T-cell (primary cell): Measurements from ENCODE around the gene APBB3. TPM values are rescaled to one million over a fixed set of nuclear protein-coding genes. Genes with fewer than 3 reads are reported as not detected.

Experiments
- ATAC-seq, 4 experiments: fragments of 200-7000 bp in 3 of 4; fragments of 150-1000 bp in 1 of 4; cut with Tn5 transposase; replicated peaks in 1 of 4; 1 replicate in 3 of 4; 2 replicates in 1 of 4; pipeline ENCODE4 v1.10.0; 2021; ENCODE audit warnings: moderate library complexity in 3 of 4, mild to moderate bottlenecking in 2 of 4, moderate number of reproducible peaks in 1 of 4
- CTCF ChIA-PET, 2 donors: fragments of 300-600 bp; sonication (Branson Sonifier 250); formaldehyde crosslinking; loops; one replicate each; lab custom pipeline; 2022; ENCODE audit warnings: antibody characterized with exemption in 2 of 2; lab: Charles Lee
- POLR2A ChIA-PET, 2 donors: fragments of 300-600 bp; sonication (Branson Sonifier 250); formaldehyde crosslinking; loops; one replicate each; lab custom pipeline; 2022; ENCODE audit warnings: antibody characterized with exemption in 2 of 2; lab: Charles Lee
- DNase-seq, 35 experiments: peaks; one replicate each; pipeline versions ENCODE4 v3.0.0 to v3.0.0-alpha.2; 2013 to 2023
- H3K27ac ChIP-seq: one replicate; pipeline ENCODE4 v1.5.1; 2013; ENCODE audit warnings: low read length
- H3K27me3 ChIP-seq, 2 experiments: replicated peaks in 1 of 2; 1 replicate in 1 of 2; 2 replicates in 1 of 2; pipeline versions ENCODE4 v1.6.1 to v1.7.0; 2013; ENCODE audit warnings: low read length in 1 of 2, mixed read lengths in 1 of 2; ENCODE audit not compliant: control insufficient read depth in 2 of 2, insufficient read depth in 2 of 2; ENCODE audit errors: extremely low read depth in 1 of 2
- H3K36me3 ChIP-seq, 2 donors: 1 replicate in 1 of 2; 2 replicates in 1 of 2; pipeline versions ENCODE4 v1.6.1 to v1.7.0; 2013; ENCODE audit warnings: low read length in 1 of 2; ENCODE audit not compliant: control insufficient read depth in 2 of 2, insufficient read depth in 1 of 2; ENCODE audit errors: extremely low read depth in 1 of 2
- H3K4me1 ChIP-seq, 2 experiments: 1 replicate in 1 of 2; 2 replicates in 1 of 2; pipeline versions ENCODE4 v1.6.1 to v1.7.0; 2013; ENCODE audit warnings: low read length in 2 of 2, mixed read lengths in 1 of 2; ENCODE audit not compliant: insufficient read depth in 2 of 2, control insufficient read depth in 1 of 2; ENCODE audit errors: extremely low read depth in 1 of 2
- H3K4me3 ChIP-seq, 2 donors: 1 replicate in 1 of 2; 2 replicates in 1 of 2; pipeline versions ENCODE4 v1.5.1 to v1.7.0; 2013; ENCODE audit warnings: mild to moderate bottlenecking in 2 of 2, low read length in 1 of 2, moderate library complexity in 1 of 2; ENCODE audit not compliant: control insufficient read depth in 1 of 2; ENCODE audit errors: extremely low read depth in 1 of 2
- H3K9me3 ChIP-seq: 2 replicates; pipeline ENCODE4 v1.7.0; 2013
- H3K27ac Mint-ChIP-seq, 2 donors: one replicate each; pipeline ENCODE4 v1.8.0; 2020 to 2021; ENCODE audit warnings: mild to moderate bottlenecking in 2 of 2, mixed read lengths in 2 of 2
- H3K27me3 Mint-ChIP-seq, 2 donors: one replicate each; pipeline ENCODE4 v1.8.0; 2021 to 2022; ENCODE audit warnings: mixed read lengths in 2 of 2
- H3K36me3 Mint-ChIP-seq: one replicate; pipeline ENCODE4 v1.8.0; 2021; ENCODE audit warnings: mixed read lengths
- H3K4me1 Mint-ChIP-seq, 3 donors: one replicate each; pipeline ENCODE4 v1.8.0; 2020 to 2022; ENCODE audit warnings: mixed read lengths in 3 of 3, mild to moderate bottlenecking in 1 of 3
- H3K4me3 Mint-ChIP-seq, 3 donors: one replicate each; pipeline ENCODE4 v1.8.0; 2020 to 2022; ENCODE audit warnings: mild to moderate bottlenecking in 3 of 3, mixed read lengths in 3 of 3, moderate library complexity in 3 of 3
- H3K9me3 Mint-ChIP-seq, 3 donors: one replicate each; pipeline ENCODE4 v1.8.0; 2020 to 2022; ENCODE audit warnings: mixed read lengths in 3 of 3
- WGBS: methylation state at CpG from one replicate; pipeline ENCODE4 v1.1.5; 2013; ENCODE audit warnings: missing lambda C conversion rate; ENCODE audit not compliant: insufficient coverage; 5-methylcytosine and 5-hydroxymethylcytosine counted together
- total RNA-seq, 35 experiments: library from RNA in 6 of 35; stranded (reverse) in 6 of 35; fragments of 120-200 nt in 1 of 35; gene quantifications; one replicate each; pipeline versions ENCODE4 v1.2.1 to v1.2.4 and lab custom pipeline; 2013 to 2026

The APBB3 gene
- total RNA-seq, 5 donors from 2014 or later (not counting 1 experiment from before 2014, with no cell fraction given): 53.9 to 70.5 (median 64.1) TPM

- CTCF ChIA-PET: no interaction called here
- 7% methylated on average over 3 of the region's 6 CpGs for WGBS
- POLR2A ChIA-PET: interaction anchor here in 1 of 2 donors (0.9 kb wide), 1 partner anchor 155 kb away, joined by 3 read pairs; the partner anchor contains the start of gene ANKHD1
- peak overlapping the region; percentile 93 for H3K27ac ChIP-seq
- no peaks in the 10 kb centered on the region for H3K27me3 Mint-ChIP-seq
- no peaks in the 10 kb centered on the region for H3K9me3 ChIP-seq
- peaks cover 10 to 31% of the 10 kb centered on the region in 2 experiments for H3K4me1 ChIP-seq
- peak overlapping the region; percentile 37 to 92 for H3K27ac Mint-ChIP-seq
- H3K4me1 Mint-ChIP-seq: peaks cover 52 to 64% (median 58%) of the 10 kb centered on the region in 3 donors
- H3K36me3 Mint-ChIP-seq: peaks cover 26% of the 10 kb centered on the region
- peak in 1 of 35 experiments; percentile 37 for DNase-seq
- ATAC-seq: peak in 1 of 4 experiments; percentile 26
- H3K4me3 ChIP-seq: peak overlapping the region; percentile 84 to 98
- H3K27me3 ChIP-seq: no peaks in the 10 kb centered on the region
- peaks cover 0 to 16% of the 10 kb centered on the region in 2 donors for H3K36me3 ChIP-seq
- no peaks in the 10 kb centered on the region for H3K9me3 Mint-ChIP-seq
- H3K4me3 Mint-ChIP-seq: peak overlapping the region; percentile 87 to 91 (median 88)
These were observed 8.0 kb downstream of the APBB3 start for GRCh38 chr5:140556438-140556837.

DNA sequence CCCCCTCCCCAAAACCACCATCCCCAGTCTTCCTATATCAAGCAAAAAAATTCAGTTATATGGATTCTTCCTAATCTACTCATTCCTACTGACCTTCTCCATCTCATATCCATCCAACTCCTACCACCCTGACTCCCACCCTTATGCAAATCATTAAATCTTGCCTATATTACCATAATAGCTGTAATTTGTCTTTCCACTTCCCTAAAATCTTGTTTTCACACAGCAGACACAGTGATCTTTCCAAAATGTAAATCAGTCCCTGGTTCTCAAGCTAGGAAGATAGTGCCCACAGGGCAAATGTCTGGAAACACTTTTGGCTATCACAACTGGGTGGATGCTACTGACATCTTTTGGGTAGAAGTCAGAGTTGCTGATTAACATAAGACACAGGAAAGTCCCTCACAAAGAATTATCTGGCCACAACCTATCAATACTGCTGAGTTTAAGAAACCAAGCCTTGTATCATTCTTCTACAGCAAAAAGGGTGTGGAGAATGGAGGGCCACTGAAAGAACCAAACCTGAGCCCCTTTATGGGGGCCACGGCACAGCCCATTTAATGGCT, 8.6 kb downstream of the APBB3 start:
- Histone ChIP-seq H3K9me3 (no peaks in the 10 kb centered on the region), H3K27me3 (no peaks in the 10 kb centered on the region), H3K4me3 (peak overlapping the region in 1 of 2 donors; percentile 98), H3K27ac (peak overlapping the region; percentile 93), H3K36me3 (peaks cover 0 to 17% of the 10 kb centered on the region in 2 donors), H3K4me1 (peaks cover 10 to 31% of the 10 kb centered on the region in 2 experiments)
- peaks cover 25% of the 10 kb centered on the region for H3K36me3 Mint-ChIP-seq
- peak overlapping the region; percentile 37 to 92 for H3K27ac Mint-ChIP-seq
- H3K4me1 Mint-ChIP-seq: peaks cover 50 to 62% (median 54%) of the 10 kb centered on the region in 3 donors
- no peaks in the 10 kb centered on the region for H3K9me3 Mint-ChIP-seq
- ATAC-seq (no peak), DNase-seq (no peak)
- ChIA-PET POLR2A (interaction anchor here in 1 of 2 donors (0.7 kb wide), 1 partner anchor 9 kb away, joined by 3 read pairs; the partner anchor contains the start of genes APBB3 and SLC35A4), CTCF (no interaction called here)
- no peaks in the 10 kb centered on the region for H3K27me3 Mint-ChIP-seq
- no CpG with 5 or more reads among the region's 1 CpG for WGBS
- peak overlapping the region; percentile 87 to 91 (median 88) for H3K4me3 Mint-ChIP-seq

DNA sequence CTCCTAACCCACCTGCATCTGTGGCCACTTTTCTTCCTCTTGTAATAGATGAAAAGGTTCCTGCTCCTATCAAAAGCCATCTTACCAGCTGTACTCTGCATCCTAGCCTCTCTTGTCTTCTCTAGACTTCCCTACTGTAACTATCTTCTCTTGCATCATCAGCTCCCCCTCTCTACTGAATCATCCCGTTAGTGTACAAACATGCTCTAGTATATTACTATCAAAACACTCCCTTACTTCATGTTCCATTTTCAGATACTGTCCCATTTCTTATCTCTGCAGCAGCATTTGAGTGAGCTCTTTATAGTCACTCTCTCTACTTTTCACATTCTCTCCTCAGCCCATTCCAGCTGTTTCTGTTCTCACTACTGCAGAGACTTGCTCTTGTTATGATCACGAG, 9.9 kb downstream of the APBB3 start:
- ChIA-PET POLR2A (no interaction called here), CTCF (no interaction called here)
- H3K4me1 Mint-ChIP-seq: peaks cover 60 to 67% (median 64%) of the 10 kb centered on the region in 3 donors
- Histone ChIP-seq H3K36me3 (peaks cover 0 to 25% of the 10 kb centered on the region in 2 donors), H3K27ac (no peak overlapping the region), H3K9me3 (no peaks in the 10 kb centered on the region), H3K27me3 (no peaks in the 10 kb centered on the region), H3K4me1 (peaks cover 12 to 34% of the 10 kb centered on the region in 2 experiments), H3K4me3 (no peak overlapping the region)
- H3K36me3 Mint-ChIP-seq: peaks cover 30% of the 10 kb centered on the region
- H3K27me3 Mint-ChIP-seq: no peaks in the 10 kb centered on the region
- 90% methylated on average over 2 of the region's 2 CpGs for WGBS
- H3K27ac Mint-ChIP-seq: peak overlapping the region; percentile 20 to 76
- ATAC-seq (no peak), DNase-seq (no peak)
- H3K9me3 Mint-ChIP-seq: no peaks in the 10 kb centered on the region
- H3K4me3 Mint-ChIP-seq: no peak overlapping the region

- no peak overlapping the region for H3K27ac ChIP-seq
These were observed 10.7 kb downstream of the APBB3 start for GRCh38 chr5:140553657-140554056.

GRCh38 chr5:140551872-140552271, 12.5 kb downstream of the APBB3 start:
- Histone ChIP-seq H3K27ac (no peak overlapping the region), H3K9me3 (no peaks in the 10 kb centered on the region), H3K27me3 (no peaks in the 10 kb centered on the region), H3K4me1 (peaks cover 15 to 48% of the 10 kb centered on the region in 2 experiments), H3K4me3 (no peak overlapping the region), H3K36me3 (peaks cover 0 to 29% of the 10 kb centered on the region in 2 donors)
- WGBS: 100% methylated on average over 2 of the region's 4 CpGs
- Mint-ChIP-seq H3K4me3 (no peak overlapping the region), H3K4me1 (peaks cover 69 to 75% (median 71%) of the 10 kb centered on the region in 3 donors), H3K27ac (peak overlapping the region in 1 of 2 donors; percentile 39), H3K36me3 (peaks cover 33% of the 10 kb centered on the region), H3K9me3 (no peaks in the 10 kb centered on the region), H3K27me3 (no peaks in the 10 kb centered on the region)
- ATAC-seq (no peak), DNase-seq (no peak)
- CTCF ChIA-PET: no interaction called here
- POLR2A ChIA-PET: no interaction called here

More at GRCh38 chr5:140553657-140554056, 10.7 kb downstream of the APBB3 start:
- peaks cover 68 to 72% (median 71%) of the 10 kb centered on the region in 3 donors for H3K4me1 Mint-ChIP-seq
- Histone ChIP-seq H3K36me3 (peaks cover 0 to 29% of the 10 kb centered on the region in 2 donors), H3K9me3 (no peaks in the 10 kb centered on the region), H3K27me3 (no peaks in the 10 kb centered on the region), H3K4me1 (peaks cover 12 to 42% of the 10 kb centered on the region in 2 experiments), H3K4me3 (no peak overlapping the region)
- H3K27ac Mint-ChIP-seq: peak overlapping the region; percentile 66 to 76
- WGBS: no CpG with 5 or more reads among the region's 2 CpGs
- CTCF ChIA-PET: interaction anchor here in 1 of 2 donors (0.7 kb wide), 1 partner anchor 166 kb away, joined by 3 read pairs; no protein-coding TSS in a partner anchor
- ATAC-seq (no peak), DNase-seq (no peak)
- H3K4me3 Mint-ChIP-seq: no peak overlapping the region
- peaks cover 33% of the 10 kb centered on the region for H3K36me3 Mint-ChIP-seq
- POLR2A ChIA-PET: interaction anchor here in 1 of 2 donors (0.6 kb wide), 2 partner anchors 79 to 92 kb away, joined by 3 read pairs; no protein-coding TSS in a partner anchor
- no peaks in the 10 kb centered on the region for H3K27me3 Mint-ChIP-seq
- H3K9me3 Mint-ChIP-seq: no peaks in the 10 kb centered on the region

- Mint-ChIP-seq H3K9me3 (no peaks in the 10 kb centered on the region), H3K36me3 (peaks cover 33% of the 10 kb centered on the region), H3K4me3 (peak overlapping the region in 1 of 3 donors; percentile 89), H3K27ac (peak overlapping the region; percentile 47 to 81), H3K4me1 (peaks cover 57 to 68% (median 60%) of the 10 kb centered on the region in 3 donors), H3K27me3 (no peaks in the 10 kb centered on the region)
- Histone ChIP-seq H3K27me3 (no peaks in the 10 kb centered on the region), H3K9me3 (no peaks in the 10 kb centered on the region), H3K27ac (no peak overlapping the region), H3K36me3 (peaks cover 0 to 29% of the 10 kb centered on the region in 2 donors), H3K4me1 (peaks cover 5 to 37% of the 10 kb centered on the region in 2 experiments), H3K4me3 (no peak overlapping the region)
- CTCF ChIA-PET: interaction anchor here in 1 of 2 donors (1.2 kb wide), 1 partner anchor 97 kb away, joined by 3 read pairs; the partner anchor contains the start of genes IK and NDUFA2
- 98% methylated on average over 4 of the region's 11 CpGs for WGBS
- POLR2A ChIA-PET: no interaction called here
- DNase-seq (no peak), ATAC-seq (no peak)
These were observed 14.0 kb downstream of the APBB3 start for GRCh38 chr5:140550147-140551079.
